T follicular helper cell (primary cell): ENCODE results near the gene WNT5B.

ENCODE experiments used
- DNase-seq: peaks from one replicate; pipeline ENCODE4 v3.0.0-alpha.2; 2020; ENCODE audit warnings: low read depth

Gene WNT5B

DNA sequence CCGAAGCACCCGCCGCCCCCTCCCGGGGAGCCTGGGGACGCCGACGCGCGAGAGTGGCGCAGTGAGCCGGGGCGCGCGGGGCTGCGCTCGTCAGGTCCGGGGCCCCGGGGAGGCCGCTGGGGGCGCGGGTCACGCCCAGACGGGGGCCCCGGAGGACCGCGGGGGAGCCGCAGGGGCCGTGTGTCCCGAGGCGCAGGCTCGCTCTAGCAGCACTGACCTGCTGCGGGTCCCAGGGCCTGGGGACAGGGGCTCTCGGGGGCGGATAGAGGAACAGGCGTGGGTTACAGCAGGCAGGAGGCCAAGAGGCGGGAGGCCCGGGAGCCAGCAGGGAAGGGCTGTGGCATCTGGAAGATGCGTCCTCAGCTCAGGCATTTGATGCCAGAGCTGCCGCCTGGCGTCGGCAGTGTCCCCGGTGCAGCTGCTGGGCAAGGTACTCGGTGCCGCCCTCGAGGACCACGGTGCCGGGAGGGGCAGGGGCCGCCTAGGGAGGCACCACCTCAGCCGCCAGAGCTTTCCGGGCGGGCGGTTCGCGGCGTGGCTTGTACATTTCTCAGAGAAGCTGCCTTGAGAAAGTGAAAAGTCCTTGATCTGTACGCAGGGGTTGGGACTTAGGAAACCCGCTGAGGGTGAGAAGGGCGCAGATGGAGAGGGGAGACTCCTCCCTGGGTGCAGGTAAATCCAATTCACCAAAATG lies 1.2 kb downstream of the WNT5B start:
- no peak for DNase-seq

DNA sequence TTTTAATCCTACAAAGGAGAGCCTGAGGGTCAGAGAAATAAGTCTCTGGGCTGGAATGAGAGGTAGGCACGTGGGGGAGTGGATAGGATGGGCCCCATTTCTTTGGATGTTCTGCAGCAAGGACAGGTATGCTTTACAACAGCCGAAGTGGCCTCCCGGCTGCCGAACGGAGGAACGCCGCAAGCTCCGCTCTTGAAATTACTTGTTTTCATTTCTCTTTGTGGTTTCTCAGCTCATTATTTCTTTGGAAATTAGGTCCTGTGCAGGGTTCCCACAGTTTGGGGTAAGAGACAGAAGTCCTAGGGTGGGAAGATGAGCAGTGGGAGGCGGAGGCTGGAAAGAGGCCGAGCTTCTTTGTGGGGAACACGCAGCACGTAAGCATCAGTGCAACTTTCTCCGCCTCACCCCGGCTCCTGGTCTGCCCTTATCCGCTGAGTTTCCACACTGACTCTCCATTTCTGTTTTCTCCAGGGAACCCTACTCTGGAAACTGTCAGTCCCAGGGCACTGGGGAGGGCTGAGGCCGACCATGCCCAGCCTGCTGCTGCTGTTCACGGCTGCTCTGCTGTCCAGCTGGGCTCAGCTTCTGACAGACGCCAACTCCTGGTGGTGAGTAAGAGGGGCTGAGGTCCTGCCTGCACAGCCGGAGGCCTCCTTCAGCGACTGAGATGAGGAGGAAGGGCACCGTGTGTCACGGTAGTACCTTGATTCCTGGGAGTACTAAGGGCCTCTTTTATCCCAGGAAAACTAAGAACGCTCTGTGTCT lies 2.0 kb downstream of the WNT5B start:
- no peak for DNase-seq

DNA sequence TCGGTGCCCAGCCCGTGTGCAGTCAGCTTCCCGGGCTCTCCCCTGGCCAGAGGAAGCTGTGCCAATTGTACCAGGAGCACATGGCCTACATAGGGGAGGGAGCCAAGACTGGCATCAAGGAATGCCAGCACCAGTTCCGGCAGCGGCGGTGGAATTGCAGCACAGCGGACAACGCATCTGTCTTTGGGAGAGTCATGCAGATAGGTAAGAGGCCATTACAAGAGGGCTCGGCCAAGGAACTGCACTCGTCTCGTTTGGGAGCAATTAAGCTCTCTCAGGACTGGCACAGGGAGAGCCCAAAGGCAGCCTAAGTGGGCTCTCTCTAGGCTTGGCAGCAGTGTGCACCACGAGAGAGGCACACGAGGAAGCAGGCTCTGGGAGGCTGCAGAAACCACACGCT lies 3.7 kb downstream of the WNT5B start:
- no peak for DNase-seq

DNA sequence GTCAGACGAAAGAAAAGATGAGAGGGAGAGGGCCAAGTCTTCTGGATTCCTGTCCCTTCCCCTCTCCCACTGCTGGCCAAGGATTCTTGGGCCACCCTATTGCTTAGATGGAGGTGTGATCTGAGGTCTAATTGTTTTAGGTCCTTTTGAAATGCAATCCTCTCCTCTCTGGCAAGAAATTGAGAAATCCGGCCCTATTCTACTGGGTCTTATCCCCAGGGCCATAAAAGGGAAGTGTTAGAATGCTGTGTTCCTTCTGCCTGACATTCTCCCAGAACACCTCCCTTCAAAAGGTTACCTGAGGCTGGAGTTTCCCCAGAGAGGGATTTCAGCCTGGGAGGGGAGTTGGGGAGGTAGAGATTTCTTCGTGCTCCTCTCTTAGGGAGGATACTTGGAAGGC lies 4.4 kb downstream of the WNT5B start:
- DNase-seq: no peak

DNA sequence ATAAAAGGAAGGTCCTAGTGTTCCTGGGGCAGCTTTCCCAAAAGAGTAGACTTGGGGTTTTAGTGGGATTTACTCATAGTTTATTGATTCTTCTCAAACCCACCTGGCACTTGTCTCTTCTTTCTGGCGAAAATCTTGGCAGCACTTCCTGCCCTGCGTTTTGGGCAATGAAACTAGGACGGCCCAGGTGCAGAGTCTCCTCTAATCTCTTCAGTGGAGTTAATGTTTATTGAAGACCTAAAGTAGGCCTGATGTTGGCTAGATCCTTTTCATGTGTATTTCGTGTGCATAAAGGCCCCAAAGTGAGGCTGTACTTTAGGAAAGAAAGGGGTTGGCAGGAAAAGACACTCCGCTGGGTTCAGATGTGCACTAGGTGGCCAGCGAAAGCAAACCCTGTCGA lies 5.1 kb downstream of the WNT5B start:
- no peak for DNase-seq

DNA sequence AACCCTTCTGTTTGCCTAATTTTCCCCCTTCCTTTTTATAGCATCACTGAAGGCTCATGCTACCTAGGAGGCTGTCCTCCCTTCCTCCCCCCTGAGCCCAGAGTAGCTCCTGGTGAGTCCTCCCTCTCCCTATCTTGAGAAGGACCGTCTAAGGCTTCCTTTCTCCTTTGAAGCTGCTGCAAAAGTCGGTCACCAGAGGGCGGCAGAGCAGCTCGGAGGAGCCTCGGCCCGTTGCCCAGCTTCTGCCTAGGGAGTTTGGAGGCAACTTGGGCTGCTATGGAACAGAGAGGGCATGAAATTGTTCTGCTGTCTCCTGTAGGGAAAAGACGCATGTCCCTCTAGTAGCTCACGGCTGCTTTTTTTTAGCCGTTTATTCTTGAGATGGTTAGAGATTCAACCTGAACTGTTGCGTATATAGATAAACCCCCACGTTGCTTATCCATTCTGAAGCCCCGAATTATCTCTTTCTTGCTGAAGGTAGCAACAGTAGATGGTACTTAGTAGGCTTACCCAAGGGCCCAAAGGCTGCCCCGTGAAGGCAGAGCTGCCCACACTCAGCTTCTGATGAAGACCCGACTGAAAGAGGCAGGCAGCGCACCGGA lies 5.7 kb downstream of the WNT5B start:
- peak; percentile 35 for DNase-seq

DNA sequence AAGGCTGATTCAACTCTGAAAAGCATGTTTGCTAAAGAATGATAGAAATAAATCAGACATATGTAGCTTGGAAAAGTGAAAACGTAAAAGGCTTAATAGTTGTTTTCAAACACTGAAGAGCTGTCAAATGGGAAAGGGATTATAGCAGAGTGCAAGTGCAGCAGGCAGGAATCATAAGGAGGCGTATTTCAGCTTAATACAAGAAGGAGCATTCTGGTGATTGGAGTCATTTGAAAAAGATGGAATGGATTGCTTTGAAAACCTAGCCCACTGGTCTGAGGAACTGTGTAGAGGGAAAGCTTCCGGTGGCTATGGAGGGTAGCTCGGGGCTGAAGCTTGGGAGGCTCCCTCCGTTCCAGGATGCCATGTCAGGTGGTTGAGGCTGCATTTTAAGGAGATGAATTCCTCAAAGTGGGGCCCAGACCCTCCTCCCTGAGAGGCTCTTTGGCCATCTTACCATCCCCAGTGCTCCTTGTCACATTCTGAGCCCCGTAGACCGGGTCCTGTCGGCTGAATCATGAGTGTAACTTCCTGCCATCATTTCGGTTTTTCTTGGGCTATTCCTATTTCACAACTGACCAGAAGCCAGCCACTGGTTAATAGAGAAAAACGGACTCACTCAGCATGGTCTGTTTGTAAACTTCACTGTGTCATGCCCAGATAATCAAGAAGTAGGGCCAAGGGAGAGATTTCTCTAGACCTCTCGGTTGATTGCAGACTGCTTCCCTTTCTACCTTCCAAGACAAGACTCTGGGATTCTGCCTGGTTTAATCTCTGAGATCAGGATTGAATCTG lies 6.5 kb downstream of the WNT5B start:
- no peak for DNase-seq

DNA sequence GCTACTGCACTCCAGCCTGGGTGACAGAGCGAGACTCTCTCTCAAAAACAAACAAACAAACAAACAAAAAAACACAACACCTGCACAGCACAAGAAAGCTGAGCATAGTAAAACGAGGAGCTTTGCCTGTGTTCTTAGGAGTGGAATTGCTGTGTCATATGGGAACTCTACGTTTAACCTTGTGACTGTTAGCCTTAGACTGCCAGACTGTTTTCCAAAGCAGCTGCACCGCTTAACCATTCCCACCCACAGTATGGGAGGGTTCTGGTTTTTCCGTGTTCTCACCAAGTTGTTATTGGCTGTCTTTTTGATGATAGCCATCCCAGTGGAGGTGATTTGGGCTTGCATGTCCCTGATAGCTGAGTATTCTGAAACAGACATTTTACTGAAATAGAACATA lies 9.2 kb downstream of the WNT5B start:
- DNase-seq: no peak

DNA sequence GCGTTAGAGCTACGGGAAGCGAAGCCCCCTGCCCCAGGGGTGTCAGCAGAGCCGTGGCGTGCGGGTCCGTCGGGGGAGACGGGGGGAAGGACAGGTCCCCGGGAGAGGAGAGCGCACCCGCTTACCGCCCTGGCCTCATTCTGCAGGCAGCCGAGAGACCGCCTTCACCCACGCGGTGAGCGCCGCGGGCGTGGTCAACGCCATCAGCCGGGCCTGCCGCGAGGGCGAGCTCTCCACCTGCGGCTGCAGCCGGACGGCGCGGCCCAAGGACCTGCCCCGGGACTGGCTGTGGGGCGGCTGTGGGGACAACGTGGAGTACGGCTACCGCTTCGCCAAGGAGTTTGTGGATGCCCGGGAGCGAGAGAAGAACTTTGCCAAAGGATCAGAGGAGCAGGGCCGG lies 10.5 kb downstream of the WNT5B start:
- DNase-seq: no peak

DNA sequence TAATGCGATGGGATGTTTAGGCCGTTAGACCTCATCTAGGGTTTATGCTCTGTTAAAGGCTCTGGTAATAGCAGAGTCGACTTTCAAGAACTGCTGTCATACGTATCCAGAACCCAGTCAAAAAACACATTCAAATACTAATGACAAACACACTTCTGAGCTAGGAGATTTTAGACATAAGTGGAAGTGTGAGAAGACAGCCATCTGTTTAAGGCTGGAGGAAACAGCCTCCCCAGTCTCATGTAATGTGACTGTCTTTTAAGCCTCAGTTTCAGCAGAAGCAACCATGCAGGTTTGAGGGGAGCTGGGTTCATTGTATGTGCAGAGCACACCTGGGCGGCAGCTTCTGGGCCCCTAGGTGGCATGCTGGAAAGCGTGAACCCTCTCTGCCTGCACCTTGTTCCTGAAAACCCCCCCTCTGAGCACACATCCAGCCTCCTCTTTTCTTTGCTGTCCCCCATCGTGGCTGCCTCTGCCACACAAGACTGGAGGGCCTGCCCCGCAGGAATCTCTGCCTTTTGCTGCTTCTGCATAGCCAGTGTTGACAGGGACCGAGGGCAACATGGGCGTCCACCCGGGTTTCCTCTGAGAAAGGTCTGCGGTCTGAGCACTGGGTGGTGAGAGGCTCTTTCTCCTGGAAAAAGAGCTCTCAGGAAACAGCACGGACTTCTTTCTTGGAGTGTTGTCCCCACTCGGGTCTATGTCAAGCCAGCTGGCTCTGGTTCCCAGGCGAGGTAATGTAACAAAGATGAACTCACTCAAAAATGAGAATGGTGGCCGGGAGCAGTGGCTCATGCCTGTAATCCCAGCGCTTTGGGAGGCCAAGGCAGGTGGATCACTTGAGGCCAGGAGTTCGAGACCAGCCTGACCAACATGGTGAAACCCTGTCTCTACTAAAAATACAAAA lies 11.6 kb downstream of the WNT5B start:
- no peak for DNase-seq

DNA sequence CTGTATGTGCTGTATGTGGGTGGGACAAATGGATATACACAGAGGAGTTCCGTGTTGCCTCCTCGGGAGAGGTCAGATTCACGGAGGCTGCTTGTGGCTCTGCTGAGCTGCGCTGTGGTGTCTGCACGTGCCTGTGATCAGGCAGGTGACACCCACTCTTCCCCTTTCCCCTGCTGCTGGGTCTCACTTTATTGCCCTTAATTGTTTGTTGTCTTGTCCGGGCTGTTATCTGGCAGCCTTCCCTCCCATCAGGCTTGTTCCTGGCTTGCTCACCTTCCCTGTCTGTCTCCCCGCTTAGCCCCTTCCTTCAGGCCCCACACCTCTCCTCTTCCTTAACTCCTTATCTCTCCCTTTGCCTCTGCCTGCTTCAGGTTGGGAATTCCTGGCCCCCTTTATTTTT lies 13.5 kb downstream of the WNT5B start:
- DNase-seq: no peak

DNA sequence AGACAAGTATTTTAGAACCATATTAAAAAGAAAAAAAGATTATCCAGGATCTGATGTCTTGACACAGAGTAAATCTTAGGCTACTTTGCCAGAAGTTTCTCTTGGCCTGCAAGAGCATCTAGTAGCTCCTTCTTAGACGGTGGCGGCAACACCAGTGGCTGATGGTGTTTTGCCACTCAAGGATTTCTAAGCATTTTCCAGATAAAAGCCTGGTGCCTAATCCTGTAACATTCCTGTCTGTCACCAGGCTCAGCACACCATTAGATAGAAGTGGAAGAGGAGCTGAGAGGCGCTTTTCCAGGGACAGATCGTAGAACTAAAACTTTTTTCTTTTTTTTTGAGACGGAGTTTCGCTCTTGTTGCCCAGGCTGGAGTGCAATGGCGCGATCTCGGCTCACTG lies 14.0 kb downstream of the WNT5B start:
- DNase-seq: no peak

DNA sequence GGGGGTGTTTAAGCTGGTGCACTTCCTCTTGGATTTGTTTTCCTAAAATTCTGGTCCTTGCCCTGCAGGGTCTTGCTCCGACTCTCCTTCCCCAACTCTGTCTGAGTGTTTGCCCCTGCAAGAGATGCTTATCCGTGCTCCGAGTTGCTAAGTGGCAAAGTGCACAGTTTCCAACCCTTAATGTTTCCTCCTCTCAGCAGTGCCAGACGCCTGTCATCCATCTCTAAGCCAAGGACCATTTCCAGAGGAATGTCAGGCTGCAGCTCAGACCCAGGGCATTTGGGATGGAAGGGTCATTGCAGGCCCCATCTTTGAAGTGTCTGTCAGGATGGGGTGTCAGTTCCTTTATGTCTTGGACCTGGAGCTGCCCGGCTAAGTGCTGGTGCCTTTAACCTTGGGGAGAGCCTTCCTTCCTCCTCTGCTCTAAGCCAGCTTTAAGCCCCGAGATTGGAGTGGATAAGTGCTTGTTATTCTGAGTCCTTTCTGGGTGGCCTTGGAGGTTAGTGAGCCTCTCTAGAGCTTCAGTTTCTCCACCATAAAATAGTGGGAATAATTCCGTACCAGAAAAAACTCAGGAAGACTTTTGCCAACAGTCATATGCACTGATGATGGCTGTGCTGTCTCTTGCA lies 15.0 kb downstream of the WNT5B start:
- no peak for DNase-seq

DNA sequence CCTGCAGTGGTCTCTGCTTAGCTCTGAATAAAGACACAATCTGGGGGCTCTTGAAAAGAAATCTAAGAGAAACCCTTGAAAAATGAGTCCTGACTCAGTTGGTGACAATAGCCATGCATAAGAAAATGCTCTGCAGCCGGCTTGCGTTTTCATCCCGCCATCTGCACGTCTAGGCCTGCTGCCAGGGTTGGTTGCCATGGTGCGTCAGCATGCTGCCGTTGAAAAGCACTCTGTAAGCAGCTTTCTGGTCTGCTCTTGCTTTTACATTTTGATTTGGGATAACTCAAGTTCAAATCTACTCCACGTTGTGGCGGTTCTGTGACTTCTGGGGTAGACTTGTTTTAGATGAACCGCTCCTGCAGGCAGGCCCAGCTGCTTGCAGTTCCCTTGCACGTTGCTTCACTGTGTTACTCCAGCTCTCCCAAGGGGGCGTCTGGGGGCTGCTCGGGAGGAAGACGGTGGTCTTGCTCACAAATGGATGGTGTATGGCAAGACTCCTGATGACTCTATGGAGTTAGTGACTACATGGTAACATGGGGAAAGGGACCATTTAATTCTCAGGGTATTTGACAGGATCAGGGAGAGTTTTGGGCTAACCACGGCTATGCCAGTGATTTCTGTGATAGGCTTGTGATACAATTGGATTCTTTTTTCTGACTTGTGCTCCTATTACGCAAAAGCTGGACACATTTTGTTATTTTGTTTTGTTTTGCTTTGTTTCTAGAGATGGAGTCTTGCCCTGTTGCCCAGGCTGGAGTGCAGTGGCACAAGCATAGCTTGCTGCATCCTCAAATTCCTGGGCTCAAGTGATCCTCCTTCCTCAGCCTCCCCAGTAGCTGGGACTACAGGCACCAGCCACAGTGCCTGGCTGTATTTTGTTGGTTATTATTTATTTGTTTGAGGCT lies 15.8 kb downstream of the WNT5B start:
- DNase-seq: no peak

DNA sequence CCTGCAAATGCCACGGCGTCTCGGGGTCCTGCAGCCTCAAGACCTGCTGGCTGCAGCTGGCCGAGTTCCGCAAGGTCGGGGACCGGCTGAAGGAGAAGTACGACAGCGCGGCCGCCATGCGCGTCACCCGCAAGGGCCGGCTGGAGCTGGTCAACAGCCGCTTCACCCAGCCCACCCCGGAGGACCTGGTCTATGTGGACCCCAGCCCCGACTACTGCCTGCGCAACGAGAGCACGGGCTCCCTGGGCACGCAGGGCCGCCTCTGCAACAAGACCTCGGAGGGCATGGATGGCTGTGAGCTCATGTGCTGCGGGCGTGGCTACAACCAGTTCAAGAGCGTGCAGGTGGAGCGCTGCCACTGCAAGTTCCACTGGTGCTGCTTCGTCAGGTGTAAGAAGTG lies 16.8 kb downstream of the WNT5B start:
- DNase-seq: no peak

DNA sequence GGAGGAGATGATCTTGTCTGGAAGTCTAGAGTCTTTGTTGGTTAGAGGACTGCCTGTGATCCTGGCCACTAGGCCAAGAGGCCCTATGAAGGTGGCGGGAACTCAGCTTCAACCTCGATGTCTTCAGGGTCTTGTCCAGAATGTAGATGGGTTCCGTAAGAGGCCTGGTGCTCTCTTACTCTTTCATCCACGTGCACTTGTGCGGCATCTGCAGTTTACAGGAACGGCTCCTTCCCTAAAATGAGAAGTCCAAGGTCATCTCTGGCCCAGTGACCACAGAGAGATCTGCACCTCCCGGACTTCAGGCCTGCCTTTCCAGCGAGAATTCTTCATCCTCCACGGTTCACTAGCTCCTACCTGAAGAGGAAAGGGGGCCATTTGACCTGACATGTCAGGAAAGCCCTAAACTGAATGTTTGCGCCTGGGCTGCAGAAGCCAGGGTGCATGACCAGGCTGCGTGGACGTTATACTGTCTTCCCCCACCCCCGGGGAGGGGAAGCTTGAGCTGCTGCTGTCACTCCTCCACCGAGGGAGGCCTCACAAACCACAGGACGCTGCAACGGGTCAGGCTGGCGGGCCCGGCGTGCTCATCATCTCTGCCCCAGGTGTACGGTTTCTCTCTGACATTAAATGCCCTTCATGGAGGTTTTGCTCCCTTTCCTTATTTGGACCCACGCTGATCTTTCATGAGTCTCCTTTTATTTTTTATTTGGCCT lies 17.7 kb downstream of the WNT5B start:
- no peak for DNase-seq

DNA sequence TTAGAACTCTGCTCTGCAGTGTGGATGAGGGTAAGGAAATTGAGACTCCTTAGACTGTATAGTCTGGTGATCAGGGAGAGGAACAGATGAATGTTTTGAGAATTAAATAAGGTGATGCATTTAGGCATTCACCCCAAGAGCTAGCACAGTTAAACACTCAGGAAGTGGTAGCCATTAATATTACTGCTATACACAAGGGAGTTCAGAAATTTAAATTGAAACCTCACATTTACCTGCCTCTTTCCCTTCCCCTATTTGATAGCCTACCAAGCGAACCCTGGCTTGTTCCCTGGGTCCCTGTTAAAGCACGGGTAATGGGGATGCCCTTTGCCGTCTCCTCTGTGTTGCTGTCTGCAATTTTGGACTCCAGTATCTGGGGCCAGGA lies 18.2 kb downstream of the WNT5B start:
- DNase-seq: no peak

DNA sequence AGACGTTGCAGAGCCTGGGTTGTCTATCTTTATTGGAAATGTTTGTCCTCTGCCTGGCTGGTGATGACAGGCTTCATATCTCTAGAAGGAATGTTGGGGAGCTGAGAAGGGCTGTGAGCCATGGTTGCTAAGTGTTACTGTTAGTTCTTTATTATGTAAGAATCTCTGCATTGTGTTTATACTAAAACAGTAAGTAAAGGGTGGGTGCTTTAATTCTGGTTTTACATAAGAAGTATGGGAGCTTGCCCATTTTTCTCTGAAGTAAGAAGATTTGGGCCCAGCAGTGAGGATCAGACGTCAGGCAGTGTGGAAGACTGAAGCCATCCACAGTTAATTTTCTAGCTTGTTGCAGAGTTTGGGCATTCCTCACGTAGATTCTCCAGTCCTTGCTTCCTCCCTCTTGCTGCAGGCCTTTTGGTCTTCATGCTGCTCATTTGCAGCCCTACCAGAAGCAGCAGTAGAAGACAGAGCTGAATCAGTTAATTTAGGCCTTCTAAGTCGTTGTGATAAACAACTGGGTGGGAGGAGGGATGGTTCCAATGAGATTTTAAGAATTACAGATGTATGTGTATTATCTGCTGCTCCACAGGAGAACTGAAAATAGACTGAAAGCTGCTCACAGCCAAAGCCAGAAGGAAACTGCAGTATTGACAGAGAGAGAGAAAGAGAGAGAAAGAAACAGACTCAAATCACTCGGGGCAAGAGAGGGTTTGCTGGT lies 21.4 kb downstream of the WNT5B start:
- DNase-seq: no peak

DNA sequence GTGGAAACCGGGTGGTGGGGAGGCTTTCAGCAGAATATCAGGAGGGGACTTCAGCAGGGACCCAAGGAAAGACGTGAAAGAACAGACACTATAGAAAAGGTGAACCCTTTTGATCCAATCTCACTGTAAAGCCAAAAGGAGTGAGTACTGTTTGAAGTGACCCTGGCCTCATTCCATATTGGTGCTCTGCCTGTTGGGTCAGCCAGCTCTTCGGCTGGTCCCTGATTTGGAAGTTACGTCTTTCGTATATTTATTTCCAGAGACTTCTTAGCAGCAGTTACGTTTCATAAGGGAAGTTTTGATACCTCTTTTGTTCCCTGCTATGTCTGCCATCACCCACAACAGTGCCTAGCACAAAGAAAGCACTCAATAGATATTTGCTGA lies 21.9 kb downstream of the WNT5B start:
- no peak for DNase-seq
